CD14-positive monocyte (primary cell): Measurements from ENCODE around the gene OR51A7. TPM values are rescaled to one million over a fixed set of nuclear protein-coding genes. Genes with fewer than 3 reads are reported as not detected.

Experiments used
- DNase-seq, 3 donors: peaks; one replicate each; pipeline ENCODE4 v3.0.0-alpha.2; 2011 to 2022
- H2AFZ ChIP-seq: 2 replicates; pipeline ENCODE4 v1.6.0; 2012; ENCODE audit warnings: mild to moderate bottlenecking, low read depth, low read length, inconsistent platforms; ENCODE audit not compliant: insufficient read depth, poor library complexity, severe bottlenecking
- H3K27ac ChIP-seq, 2 donors: 1 replicate in 1 of 2; 2 replicates in 1 of 2; pipeline ENCODE4 v1.5.1; 2012 to 2013; ENCODE audit warnings: low read length in 2 of 2, control low read depth in 1 of 2, inconsistent platforms in 1 of 2, low read depth in 1 of 2, mild to moderate bottlenecking in 1 of 2
- H3K27me3 ChIP-seq, 2 donors: one replicate each; pipeline versions ENCODE4 v1.6.0 to v1.6.1; 2011 to 2013; ENCODE audit warnings: low read length in 2 of 2; ENCODE audit not compliant: control insufficient read depth in 2 of 2, insufficient read depth in 2 of 2
- H3K36me3 ChIP-seq, 2 donors: replicated peaks in 1 of 2; 1 replicate in 1 of 2; 2 replicates in 1 of 2; pipeline versions ENCODE4 v1.5.1 to v1.6.1; 2012 to 2013; ENCODE audit warnings: low read length in 2 of 2, control low read depth in 1 of 2, inconsistent platforms in 1 of 2, mild to moderate bottlenecking in 1 of 2; ENCODE audit not compliant: insufficient read depth in 2 of 2, control insufficient read depth in 1 of 2
- H3K4me1 ChIP-seq, 2 donors: 1 replicate in 1 of 2; 2 replicates in 1 of 2; pipeline versions ENCODE4 v1.5.1 to v1.6.1; 2012 to 2013; ENCODE audit warnings: low read length in 2 of 2, control low read depth in 1 of 2, inconsistent platforms in 1 of 2, mild to moderate bottlenecking in 1 of 2, moderate library complexity in 1 of 2; ENCODE audit not compliant: insufficient read depth in 2 of 2, control insufficient read depth in 1 of 2
- H3K4me2 ChIP-seq: replicated peaks from 2 replicates; pipeline ENCODE3; 2012; ENCODE audit warnings: low read length, moderate library complexity, mild to moderate bottlenecking; ENCODE audit not compliant: poor library complexity, severe bottlenecking; ENCODE audit errors: extremely low read depth
- H3K4me3 ChIP-seq, 3 experiments: fragments of 200-600 bp in 1 of 3; sonication (generic) in 1 of 3; replicated peaks in 1 of 3; 1 replicate in 2 of 3; 2 replicates in 1 of 3; pipeline ENCODE4 v1.5.1; 2011 to 2013; ENCODE audit warnings: low read length in 3 of 3, mild to moderate bottlenecking in 3 of 3, control low read depth in 2 of 3, low read depth in 2 of 3, inconsistent platforms in 1 of 3, moderate library complexity in 1 of 3
- H3K79me2 ChIP-seq: 2 replicates; pipeline ENCODE4 v1.6.0; 2012; ENCODE audit warnings: mild to moderate bottlenecking, control low read depth, inconsistent platforms, low read length, moderate library complexity; ENCODE audit not compliant: insufficient read depth
- H3K9ac ChIP-seq: 2 replicates; pipeline ENCODE4 v1.6.0; 2017; ENCODE audit warnings: low read length, mild to moderate bottlenecking; ENCODE audit not compliant: insufficient read depth, poor library complexity, severe bottlenecking
- H3K9me3 ChIP-seq, 2 donors: replicated peaks in 1 of 2; 1 replicate in 1 of 2; 2 replicates in 1 of 2; pipeline versions ENCODE4 v1.5.1 to v1.6.1; 2012 to 2013; ENCODE audit warnings: low read length in 2 of 2, control low read depth in 1 of 2; ENCODE audit not compliant: control insufficient read depth in 1 of 2, insufficient read depth in 1 of 2
- H4K20me1 ChIP-seq: 2 replicates; pipeline ENCODE4 v1.6.0; 2012; ENCODE audit warnings: mild to moderate bottlenecking, low read length, control low read depth, moderate library complexity; ENCODE audit not compliant: insufficient read depth
- H3K27ac Mint-ChIP-seq, 7 donors: one replicate each; pipeline ENCODE4 v1.8.0; 2020; ENCODE audit warnings: mild to moderate bottlenecking in 7 of 7, mixed read lengths in 7 of 7, moderate library complexity in 6 of 7, inconsistent platforms in 2 of 7
- H3K27me3 Mint-ChIP-seq, 3 donors: one replicate each; pipeline ENCODE4 v1.8.0; 2021 to 2022; ENCODE audit warnings: low read depth in 3 of 3, mild to moderate bottlenecking in 3 of 3, mixed read lengths in 3 of 3, moderate library complexity in 3 of 3, inconsistent platforms in 1 of 3
- H3K36me3 Mint-ChIP-seq, 2 donors: one replicate each; pipeline ENCODE4 v1.8.0; 2020; ENCODE audit warnings: mixed read lengths in 2 of 2, inconsistent platforms in 1 of 2, mild to moderate bottlenecking in 1 of 2
- H3K4me1 Mint-ChIP-seq: one replicate; pipeline ENCODE4 v1.8.0; 2020; ENCODE audit warnings: mild to moderate bottlenecking, mixed read lengths
- H3K4me3 Mint-ChIP-seq, 2 donors: one replicate each; pipeline ENCODE4 v1.8.0; 2020; ENCODE audit warnings: mild to moderate bottlenecking in 2 of 2, mixed read lengths in 2 of 2, moderate library complexity in 1 of 2
- H3K9me3 Mint-ChIP-seq, 7 donors: one replicate each; pipeline ENCODE4 v1.8.0; 2020 to 2022; ENCODE audit warnings: mixed read lengths in 7 of 7, mild to moderate bottlenecking in 6 of 7, moderate library complexity in 6 of 7, inconsistent platforms in 2 of 7
- CTCF ChIP-seq: fragments of 200-600 bp; IDR thresholded peaks from one replicate; pipeline ENCODE4 v1.8.0; 2022; ENCODE audit warnings: antibody characterized with exemption, mild to moderate bottlenecking
- WGBS: methylation state at CpG from one replicate; pipeline ENCODE4 v1.1.5; 2013; ENCODE audit warnings: missing lambda C conversion rate; ENCODE audit not compliant: insufficient coverage; 5-methylcytosine and 5-hydroxymethylcytosine counted together
- intact Hi-C, 2 donors: fragments of 100-400 bp; cut with micrococcal nuclease; formaldehyde crosslinking; loops; one replicate each; pipeline versions ENCODE4 v1.15.0 to v1.15.1; 2023
- polyA plus RNA-seq, 3 donors: library from polyadenylated mRNA; depleted of rRNA in 1 of 3; unstranded in 2 of 3; stranded (reverse) in 1 of 3; fragments of 300-500 nt in 2 of 3; fragments of >200 nt in 1 of 3; fragmentation: Illumina TruSeq in 2 of 3; gene quantifications; 1 replicate in 2 of 3; 2 replicates in 1 of 3; pipeline ENCODE4 v1.2.3, GENCODE V29; 2012 to 2021

Gene OR51A7
- polyA plus RNA-seq, 3 donors: not detected

GRCh38 chr11:4865855-4866254, 37.7 kb upstream of the OR51A7 start:
- Histone ChIP-seq H3K4me2 (no peak overlapping the region), H3K27ac (no peak overlapping the region), H4K20me1 (no peaks in the 10 kb centered on the region), H3K9ac (no peak overlapping the region), H3K27me3 (no peaks in the 10 kb centered on the region), H3K4me1 (no peaks in the 10 kb centered on the region), H3K4me3 (no peak overlapping the region), H3K9me3 (no peaks in the 10 kb centered on the region), H3K79me2 (no peaks in the 10 kb centered on the region), H2AFZ (no peak overlapping the region), H3K36me3 (no peaks in the 10 kb centered on the region)
- intact Hi-C loops: no loop called here
- no peak overlapping the region for H3K27ac Mint-ChIP-seq
- H3K27me3 Mint-ChIP-seq: no peaks in the 10 kb centered on the region
- H3K4me3 Mint-ChIP-seq: no peak overlapping the region
- H3K9me3 Mint-ChIP-seq: peaks cover 2 to 8% (median 4%) of the 10 kb centered on the region in 7 donors
- TF ChIP-seq CTCF: no peak
- WGBS: no CpG with 5 or more reads among the region's 1 CpG
- no peaks in the 10 kb centered on the region for H3K4me1 Mint-ChIP-seq
- H3K36me3 Mint-ChIP-seq: no peaks in the 10 kb centered on the region
- no peak for DNase-seq

- H3K27me3 ChIP-seq: no peaks in the 10 kb centered on the region
- H3K4me1 ChIP-seq: no peaks in the 10 kb centered on the region
- H3K9me3 Mint-ChIP-seq: peaks cover 0 to 5% (median 2%) of the 10 kb centered on the region in 7 donors
- H3K4me3 ChIP-seq: no peak overlapping the region
- no peak overlapping the region for H3K27ac Mint-ChIP-seq
- intact Hi-C loops: no loop called here
- no peaks in the 10 kb centered on the region for H3K36me3 Mint-ChIP-seq
- peaks cover 0 to 3% (median 0%) of the 10 kb centered on the region in 3 donors for H3K27me3 Mint-ChIP-seq
- H3K9ac ChIP-seq: no peak overlapping the region
- no peak overlapping the region for H3K4me2 ChIP-seq
- H3K36me3 ChIP-seq: no peaks in the 10 kb centered on the region
- no peak for DNase-seq
- H4K20me1 ChIP-seq: no peaks in the 10 kb centered on the region
- WGBS: 88% methylated on average over 4 of the region's 4 CpGs
- no peaks in the 10 kb centered on the region for H3K9me3 ChIP-seq
- H3K4me1 Mint-ChIP-seq: no peaks in the 10 kb centered on the region
- no peak overlapping the region for H3K4me3 Mint-ChIP-seq
- TF ChIP-seq CTCF: no peak
- H2AFZ ChIP-seq: no peak overlapping the region
- no peak overlapping the region for H3K27ac ChIP-seq
- no peaks in the 10 kb centered on the region for H3K79me2 ChIP-seq
Observed at GRCh38 chr11:4881188-4881587, 22.4 kb upstream of the OR51A7 start.
